Adrenal gland (tissue), 5 donors: ENCODE measurements around the gene TKT.

Experiments used
- CTCF ChIP-seq, 6 experiments: fragments of 450-650 bp in 4 of 6; fragments of 200-600 bp in 2 of 6; sonication (generic) in 1 of 6; IDR thresholded peaks; 1 replicate in 5 of 6; 2 replicates in 1 of 6; pipeline versions ENCODE4 v1.5.1 to v1.8.0; 2016 to 2021; ENCODE audit warnings: antibody characterized with exemption in 6 of 6, mild to moderate bottlenecking in 2 of 6, moderate library complexity in 1 of 6
- POLR2A ChIP-seq, 2 donors: fragments of 450-650 bp; IDR thresholded peaks; one replicate each; pipeline ENCODE4 v1.6.1; 2017; ENCODE audit warnings: antibody characterized with exemption in 2 of 2, mild to moderate bottlenecking in 2 of 2, moderate library complexity in 1 of 2
- donor health status: DM: no; HTN: no; CAD: no.

DNA sequence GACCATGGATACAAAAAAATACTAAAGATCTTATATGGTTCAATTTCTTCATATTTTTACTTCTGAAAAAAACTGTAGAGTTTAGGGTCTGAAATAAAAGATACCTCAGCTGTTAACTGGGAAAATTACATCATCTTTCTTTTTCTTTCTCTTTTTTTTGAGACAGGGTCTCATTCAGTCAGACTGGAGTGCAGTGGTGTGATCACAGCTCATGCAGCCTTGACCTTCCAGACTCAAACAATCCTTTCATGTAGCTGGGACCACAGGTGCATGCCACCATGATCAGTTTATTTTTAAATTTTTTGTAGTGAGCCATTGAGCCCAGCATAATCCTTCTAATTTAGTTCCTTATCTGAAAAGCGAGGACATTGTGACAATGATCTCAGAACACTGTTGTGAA lies 39.6 kb upstream of the TKT start:
- TF ChIP-seq CTCF (IDR thresholded peaks at IDR 0.05) (no peak), POLR2A (IDR thresholded peaks at IDR 0.05) (no peak)
